Amniotic epithelial cell (primary cell): Measurements from ENCODE around the gene TMEM204.

Experiments used
- DNase-seq: peaks from one replicate; pipeline ENCODE4 v3.0.0-alpha.2; 2010; ENCODE audit warnings: low read depth

Gene TMEM204

DNA sequence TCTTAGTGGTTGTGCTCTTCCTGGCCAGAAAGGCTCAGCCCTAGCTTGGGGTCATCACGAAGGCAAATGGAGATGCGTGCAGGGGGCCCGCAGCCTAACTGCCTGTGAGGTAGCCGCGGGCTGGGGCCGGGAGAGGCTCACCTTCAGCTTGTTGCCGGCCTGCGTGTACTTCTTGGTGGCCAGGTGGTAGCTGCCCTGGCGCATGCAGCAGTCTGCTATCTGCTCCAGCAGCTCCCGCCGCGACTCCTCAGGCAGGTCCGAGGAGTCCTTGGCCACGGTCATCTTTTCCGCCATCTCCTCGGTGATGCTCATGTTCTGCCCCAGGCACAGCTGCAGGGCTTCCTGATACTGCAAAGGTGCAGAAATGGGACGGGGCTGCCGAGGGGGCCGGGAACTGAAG is 13.0 kb upstream of the TMEM204 start:
- DNase-seq, result no peak

- DNase-seq, result no peak
These were observed 9.8 kb upstream of the TMEM204 start for GRCh38 chr16:1523581-1524245.

GRCh38 chr16:1524366-1524765 is 9.1 kb upstream of the TMEM204 start:
- no peak for DNase-seq

DNA sequence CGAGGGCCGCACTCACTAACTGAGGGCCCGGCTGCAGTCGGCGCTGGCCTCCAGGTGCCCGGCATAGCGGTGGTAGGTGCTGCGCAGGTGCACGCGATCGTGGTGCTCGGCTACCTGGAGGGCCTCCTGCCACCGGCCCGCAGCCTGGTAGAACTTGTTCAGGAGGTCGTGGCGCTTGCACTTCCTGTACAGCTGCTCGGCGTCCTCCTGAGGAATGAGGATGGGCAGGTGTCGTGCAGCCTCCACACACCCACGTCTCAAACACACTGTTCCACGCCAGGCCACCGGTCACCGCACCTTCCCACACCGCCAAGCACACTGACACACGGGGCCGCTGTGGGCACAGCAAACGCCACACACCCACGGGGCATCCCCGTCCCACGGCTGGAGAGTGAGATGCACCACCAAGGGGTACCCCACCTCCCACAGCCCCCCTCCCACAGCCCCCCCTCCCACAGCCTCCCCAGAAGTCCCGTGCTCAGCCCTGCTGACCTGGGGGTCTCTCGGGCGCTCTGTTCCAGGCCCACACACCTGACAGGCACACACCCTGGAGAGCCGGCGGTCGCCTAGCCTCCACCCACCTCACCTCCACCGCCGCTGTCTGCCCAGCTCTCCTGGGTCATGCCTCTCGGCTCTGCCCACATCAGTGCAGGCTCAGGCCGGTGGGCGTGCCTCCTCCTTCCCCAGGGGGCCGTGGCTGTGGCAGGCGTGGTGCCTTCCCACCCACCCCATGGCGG is 7.4 kb upstream of the TMEM204 start:
- DNase-seq, result no peak

DNA sequence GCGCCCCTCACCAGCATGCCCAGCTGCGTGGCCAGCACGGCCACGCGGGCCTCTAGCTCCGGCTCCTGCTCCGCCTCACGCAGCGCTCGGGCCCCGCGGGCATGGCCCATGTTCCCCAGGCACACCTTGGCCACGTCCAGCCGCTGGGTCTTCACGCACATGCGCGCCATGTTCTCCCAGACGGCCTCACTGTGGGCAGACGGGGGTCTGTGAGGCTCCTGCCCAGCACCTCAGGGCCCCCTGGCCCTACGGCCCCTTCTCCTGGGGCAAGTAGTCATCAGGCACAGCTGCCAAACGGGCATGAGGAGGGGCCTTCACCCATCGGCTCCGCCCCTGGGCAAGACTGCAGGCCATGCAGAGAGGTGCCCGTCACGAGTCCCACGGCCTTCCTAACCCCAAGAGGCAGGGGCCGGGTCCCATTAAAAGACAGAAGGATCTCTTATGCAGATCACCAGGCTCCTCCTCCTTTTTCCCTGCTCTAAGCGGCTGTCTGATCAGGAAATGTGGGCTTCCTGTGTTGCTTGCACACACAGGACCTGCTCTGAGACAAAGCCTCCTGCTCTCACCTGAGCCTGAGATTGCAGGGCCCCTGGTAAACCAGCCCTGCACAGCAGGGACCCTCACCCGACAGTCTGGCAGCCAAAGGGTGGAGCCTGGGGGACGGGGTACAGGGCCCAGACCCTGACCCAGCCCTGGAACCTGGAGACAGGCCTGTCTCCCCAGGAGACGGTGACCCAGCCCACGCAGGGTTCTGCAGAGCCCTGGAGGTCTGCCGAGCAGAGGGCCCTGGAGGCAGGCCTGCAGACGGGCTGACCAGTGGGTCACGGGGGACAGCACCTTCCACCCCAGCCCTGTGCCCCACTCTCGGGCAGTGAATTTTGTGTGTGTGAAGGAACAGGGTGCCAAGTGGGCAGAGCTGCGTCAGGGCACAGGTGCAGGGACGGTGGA is 6.6 kb upstream of the TMEM204 start:
- no peak for DNase-seq

GRCh38 chr16:1527836-1528811 is 5.3 kb upstream of the TMEM204 start:
- DNase-seq, result peak; percentile 11

- DNase-seq, result no peak
These were observed 4.4 kb upstream of the TMEM204 start for GRCh38 chr16:1528921-1529537.

GRCh38 chr16:1530349-1530882 is 3.0 kb upstream of the TMEM204 start:
- no peak for DNase-seq

DNA sequence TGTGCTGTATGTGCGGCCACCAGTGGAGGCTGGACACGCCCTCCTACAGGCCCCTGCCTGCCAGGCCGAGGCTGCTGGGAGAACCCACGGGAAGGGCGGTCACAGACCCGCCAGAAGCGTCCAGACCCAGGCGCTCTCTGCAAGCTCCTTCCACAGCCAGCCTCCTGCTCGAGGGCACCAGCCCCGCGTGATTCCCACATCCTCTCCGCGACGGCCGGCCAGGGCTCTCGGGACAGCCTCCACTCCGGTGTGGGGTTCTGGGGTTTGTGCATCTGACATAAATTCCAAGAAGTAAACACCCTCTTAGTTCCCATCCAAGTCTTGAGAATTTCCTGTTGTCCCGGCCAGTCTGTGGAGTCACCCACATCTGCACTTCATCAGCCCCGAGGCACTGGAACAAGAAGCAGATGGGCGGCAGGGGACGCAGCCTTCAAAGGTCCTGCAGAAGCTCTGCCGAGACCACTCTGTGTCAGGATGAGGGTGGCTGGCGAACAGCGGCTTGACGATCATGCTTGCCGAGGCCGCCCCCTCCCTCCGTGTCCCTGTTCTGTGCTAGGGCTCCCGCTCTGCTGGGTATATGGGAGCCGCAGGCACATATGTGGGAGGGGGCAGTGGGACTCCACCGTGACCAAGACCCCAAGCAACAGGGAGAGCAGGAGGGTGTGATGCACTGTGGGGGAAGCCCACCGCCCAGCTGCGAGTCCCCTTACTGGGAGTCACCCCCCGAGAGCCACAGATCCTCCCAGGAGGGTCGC is 2.4 kb upstream of the TMEM204 start:
- DNase-seq, result peak; percentile 49

- DNase-seq, result no peak
These were observed 1.9 kb upstream of the TMEM204 start for GRCh38 chr16:1531638-1531910.

DNA sequence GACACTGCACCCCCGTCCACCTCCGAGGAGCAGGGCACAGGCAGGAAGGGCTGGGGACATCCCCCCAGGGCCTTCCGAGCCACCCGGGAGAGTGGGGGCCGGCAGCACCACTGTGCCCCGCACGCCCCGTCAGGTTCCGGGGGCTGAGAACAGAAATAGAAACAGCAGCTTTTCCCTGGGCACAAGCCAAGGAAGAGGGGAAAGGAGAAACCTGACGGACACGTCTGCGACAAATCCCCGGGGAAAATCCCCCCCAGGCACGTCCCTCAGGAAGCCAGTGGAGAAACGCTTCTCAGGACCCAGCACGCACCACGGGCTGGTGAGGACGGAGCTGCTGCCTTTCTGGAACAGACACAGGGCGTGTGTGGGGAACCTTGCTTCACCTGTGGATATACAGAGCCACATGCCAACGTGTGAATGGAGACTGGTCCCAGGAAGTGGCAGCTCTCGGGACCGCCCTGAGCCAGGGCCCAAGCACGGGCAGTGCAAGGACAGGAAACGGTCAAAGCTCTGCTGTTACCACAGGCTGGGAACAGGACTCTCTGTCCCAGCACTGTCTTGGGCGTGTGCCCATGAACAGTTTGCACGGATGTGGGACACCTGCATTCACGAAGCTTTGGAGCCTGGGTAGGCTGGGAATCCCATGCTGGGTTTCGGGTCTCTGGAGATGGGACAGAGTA is 1.2 kb upstream of the TMEM204 start:
- no peak for DNase-seq

GRCh38 chr16:1532771-1533170 is 695 bp upstream of the TMEM204 start:
- DNase-seq, result no peak

DNA sequence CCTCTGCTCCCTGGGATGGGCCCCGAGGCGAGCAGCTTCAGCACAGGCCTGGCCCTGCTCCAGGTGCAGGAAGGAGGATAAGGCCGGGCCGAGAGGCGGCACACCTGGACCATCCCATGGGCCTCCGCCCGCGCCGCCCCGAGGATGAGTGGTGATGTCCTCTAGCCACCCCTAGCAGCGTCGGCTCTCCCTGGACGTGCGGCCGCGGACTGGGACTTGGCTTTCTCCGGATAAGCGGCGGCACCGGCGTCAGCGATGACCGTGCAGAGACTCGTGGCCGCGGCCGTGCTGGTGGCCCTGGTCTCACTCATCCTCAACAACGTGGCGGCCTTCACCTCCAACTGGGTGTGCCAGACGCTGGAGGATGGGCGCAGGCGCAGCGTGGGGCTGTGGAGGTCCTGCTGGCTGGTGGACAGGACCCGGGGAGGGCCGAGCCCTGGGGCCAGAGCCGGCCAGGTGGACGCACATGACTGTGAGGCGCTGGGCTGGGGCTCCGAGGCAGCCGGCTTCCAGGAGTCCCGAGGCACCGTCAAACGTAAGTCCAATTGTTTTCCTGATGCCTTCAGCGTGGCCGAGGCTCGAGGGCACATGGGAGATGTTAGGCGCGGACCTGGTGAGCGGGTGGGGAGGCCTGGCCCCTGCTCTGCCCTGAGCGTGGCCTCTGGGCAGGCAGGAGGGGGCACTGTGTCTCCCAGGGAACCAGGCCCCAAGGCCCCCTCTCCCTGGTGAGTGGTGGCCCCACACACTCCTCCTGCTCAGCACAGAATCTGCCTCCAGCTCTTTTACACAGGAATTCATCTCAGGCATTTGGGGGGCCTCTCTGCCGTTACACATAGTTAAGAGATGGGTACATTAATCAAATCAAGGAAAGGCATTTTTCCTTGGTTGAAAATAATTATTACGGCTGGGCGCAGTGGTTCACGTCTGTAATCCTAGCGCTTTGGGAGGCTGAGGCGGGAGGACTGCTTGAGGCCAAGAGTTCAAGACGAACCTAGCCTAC is 855 bp downstream of the TMEM204 start:
- DNase-seq, result peak; percentile 48

GRCh38 chr16:1535391-1536291 is 2.2 kb downstream of the TMEM204 start:
- DNase-seq, result no peak

- DNase-seq, result no peak
These were observed 3.1 kb downstream of the TMEM204 start for GRCh38 chr16:1536601-1537000.

GRCh38 chr16:1537138-1537577 is 3.7 kb downstream of the TMEM204 start:
- DNase-seq, result no peak

GRCh38 chr16:1537763-1538289 is 4.4 kb downstream of the TMEM204 start:
- no peak for DNase-seq
